ENCODE measurements around the gene FMNL2. TPM values are rescaled to one million over a fixed set of nuclear protein-coding genes. Genes with fewer than 3 reads are reported as not detected.

Gene FMNL2
- total RNA-seq, 1 experiment from 2014 or later, result 38.2 TPM

GRCh38 chr2:152560873-152561595 lies 226.1 kb downstream of the FMNL2 start:
- intact Hi-C loops (cut with micrococcal nuclease; ENCODE audit: unreplicated experiment), result no loop called here
- no peaks in the 10 kb centered on the region for H3K36me3 ChIP-seq (ENCODE audit: control insufficient read depth, insufficient read depth, low read length)
- H3K36me3 Mint-ChIP-seq (ENCODE audit: insufficient read depth, unreplicated experiment), result peaks cover 30% of the 10 kb centered on the region
- CTCF ChIA-PET, result no interaction called here
- H3K4me3 Mint-ChIP-seq (ENCODE audit: unreplicated experiment), result no peak overlapping the region
- BruUV-seq (replicated peaks), result no TSS peak
- TF ChIP-seq CTCF (IDR thresholded peaks at IDR 0.05; ENCODE audit: insufficient read depth in 1 of 2, low read depth in 1 of 2, low read length in 1 of 2, severe bottlenecking in 1 of 2, unreplicated experiment in 1 of 2), result no peak
- POLR2A ChIA-PET, result no interaction called here
- no peaks in the 10 kb centered on the region for H3K4me1 ChIP-seq
- no peak overlapping the region for H3K27ac Mint-ChIP-seq (ENCODE audit: unreplicated experiment)
- H3K4me3 ChIP-seq (ENCODE audit: low read depth, low read length), result no peak overlapping the region
- no peaks in the 10 kb centered on the region for H3K9me3 Mint-ChIP-seq (ENCODE audit: unreplicated experiment)
- H3K27me3 ChIP-seq (replicated peaks; ENCODE audit: control insufficient read depth, insufficient read depth, low read length), result no peaks in the 10 kb centered on the region
- H3K9me3 ChIP-seq, result no peaks in the 10 kb centered on the region
- H3K4me1 Mint-ChIP-seq (ENCODE audit: low read depth, unreplicated experiment), result no peaks in the 10 kb centered on the region
- H3K27me3 Mint-ChIP-seq (ENCODE audit: insufficient read depth, unreplicated experiment), result no peaks in the 10 kb centered on the region
- DNase-seq, result no peak

- Histone ChIP-seq H3K9me3 (no peaks in the 10 kb centered on the region), H3K4me1 (no peaks in the 10 kb centered on the region), H3K27me3 (replicated peaks; ENCODE audit: control insufficient read depth, insufficient read depth, low read length) (no peaks in the 10 kb centered on the region), H3K4me3 (ENCODE audit: low read depth, low read length) (no peak overlapping the region), H3K36me3 (ENCODE audit: control insufficient read depth, insufficient read depth, low read length) (no peaks in the 10 kb centered on the region)
- BruUV-seq (replicated peaks), result no TSS peak
- Mint-ChIP-seq H3K27ac (ENCODE audit: unreplicated experiment) (no peak overlapping the region), H3K4me1 (ENCODE audit: low read depth, unreplicated experiment) (no peaks in the 10 kb centered on the region), H3K4me3 (ENCODE audit: unreplicated experiment) (no peak overlapping the region), H3K36me3 (ENCODE audit: insufficient read depth, unreplicated experiment) (peaks cover 30% of the 10 kb centered on the region), H3K27me3 (ENCODE audit: insufficient read depth, unreplicated experiment) (no peaks in the 10 kb centered on the region), H3K9me3 (ENCODE audit: unreplicated experiment) (no peaks in the 10 kb centered on the region)
- DNase-seq, result no peak
- intact Hi-C loops (cut with micrococcal nuclease; ENCODE audit: unreplicated experiment), result no loop called here
- ChIA-PET CTCF (no interaction called here), POLR2A (no interaction called here)
- no peak for TF ChIP-seq CTCF (IDR thresholded peaks at IDR 0.05; ENCODE audit: insufficient read depth in 1 of 2, low read depth in 1 of 2, low read length in 1 of 2, severe bottlenecking in 1 of 2, unreplicated experiment in 1 of 2)
Observed at GRCh38 chr2:152562198-152562884, 227.4 kb downstream of the FMNL2 start.

GRCh38 chr2:152563764-152564163 lies 228.8 kb downstream of the FMNL2 start:
- no peak overlapping the region for H3K27ac Mint-ChIP-seq (ENCODE audit: unreplicated experiment)
- no peaks in the 10 kb centered on the region for H3K9me3 ChIP-seq
- no peak for TF ChIP-seq CTCF (IDR thresholded peaks at IDR 0.05; ENCODE audit: insufficient read depth in 1 of 2, low read depth in 1 of 2, low read length in 1 of 2, severe bottlenecking in 1 of 2, unreplicated experiment in 1 of 2)
- no peaks in the 10 kb centered on the region for H3K27me3 Mint-ChIP-seq (ENCODE audit: insufficient read depth, unreplicated experiment)
- no TSS peak for BruUV-seq (replicated peaks)
- DNase-seq, result no peak
- H3K4me3 Mint-ChIP-seq (ENCODE audit: unreplicated experiment), result no peak overlapping the region
- H3K4me1 ChIP-seq, result no peaks in the 10 kb centered on the region
- H3K4me1 Mint-ChIP-seq (ENCODE audit: low read depth, unreplicated experiment), result no peaks in the 10 kb centered on the region
- H3K4me3 ChIP-seq (ENCODE audit: low read depth, low read length), result no peak overlapping the region
- H3K36me3 ChIP-seq (ENCODE audit: control insufficient read depth, insufficient read depth, low read length), result no peaks in the 10 kb centered on the region
- peaks cover 24% of the 10 kb centered on the region for H3K36me3 Mint-ChIP-seq (ENCODE audit: insufficient read depth, unreplicated experiment)
- H3K27me3 ChIP-seq (replicated peaks; ENCODE audit: control insufficient read depth, insufficient read depth, low read length), result no peaks in the 10 kb centered on the region
- H3K9me3 Mint-ChIP-seq (ENCODE audit: unreplicated experiment), result no peaks in the 10 kb centered on the region
- intact Hi-C loops (cut with micrococcal nuclease; ENCODE audit: unreplicated experiment), result no loop called here
- CTCF ChIA-PET, result interaction anchor here (0.5 kb wide), 1 partner anchor 14 kb away, joined by 3 read pairs; no protein-coding TSS in a partner anchor
- POLR2A ChIA-PET, result no interaction called here
